ENCODE measurements around the gene PARD3B. TPM values are rescaled to one million over a fixed set of nuclear protein-coding genes. Genes with fewer than 3 reads are reported as not detected.

The PARD3B gene
- polyA plus RNA-seq, 3 donors = 36.3 to 41.4 (median 37.7) TPM

- no peak for DNase-seq (ENCODE audit: low read depth in 3 of 3, low spot score in 2 of 3)
These were observed 965.9 kb downstream of the PARD3B start for GRCh38 chr2:205511221-205511620.

- no peak for DNase-seq (ENCODE audit: low read depth in 3 of 3, low spot score in 2 of 3)
These were observed 966.4 kb downstream of the PARD3B start for GRCh38 chr2:205511641-205512040.

DNA sequence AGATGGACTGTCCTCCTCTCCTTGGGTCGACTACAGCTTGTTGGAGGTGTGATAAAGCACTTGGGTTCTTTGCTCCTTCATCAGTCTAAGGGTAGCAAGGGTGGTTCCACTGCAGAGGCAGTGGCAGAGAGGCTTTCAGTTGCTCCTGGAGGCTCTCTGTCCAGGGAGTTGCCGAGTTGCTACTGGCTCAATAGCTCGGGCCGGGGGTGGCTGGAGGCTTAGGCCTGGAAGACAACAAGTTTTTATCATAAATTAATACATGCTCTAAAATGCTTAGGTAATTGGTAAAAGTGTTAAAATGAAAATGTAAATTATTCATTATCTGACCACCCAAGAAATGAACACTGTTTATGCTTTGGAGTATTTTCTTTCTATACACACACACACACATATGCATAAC is 975.0 kb downstream of the PARD3B start:
- no peak for DNase-seq (ENCODE audit: low read depth in 3 of 3, low spot score in 2 of 3)

GRCh38 chr2:205524656-205525055 is 979.4 kb downstream of the PARD3B start:
- no peak for DNase-seq (ENCODE audit: low read depth in 3 of 3, low spot score in 2 of 3)

DNA sequence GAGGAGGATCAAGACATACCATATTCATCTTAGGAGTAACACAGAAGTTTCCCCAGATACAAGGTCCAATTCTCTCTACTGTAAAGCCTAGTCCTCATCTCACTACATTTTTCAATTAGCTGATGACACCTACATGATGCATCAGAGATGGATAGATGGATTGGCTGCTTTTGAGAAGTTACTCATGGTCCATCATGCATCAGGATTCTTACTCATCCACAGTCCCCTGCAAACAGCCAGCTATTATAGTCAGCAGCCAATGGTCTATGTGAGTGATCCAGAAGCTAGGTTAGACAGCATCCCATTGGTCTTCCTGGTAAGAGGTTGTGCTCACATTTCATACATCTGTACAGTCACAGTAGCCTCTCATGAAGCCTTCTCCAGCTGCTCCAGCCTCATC is 982.5 kb downstream of the PARD3B start:
- no peak for DNase-seq (ENCODE audit: low read depth in 3 of 3, low spot score in 2 of 3)

DNA sequence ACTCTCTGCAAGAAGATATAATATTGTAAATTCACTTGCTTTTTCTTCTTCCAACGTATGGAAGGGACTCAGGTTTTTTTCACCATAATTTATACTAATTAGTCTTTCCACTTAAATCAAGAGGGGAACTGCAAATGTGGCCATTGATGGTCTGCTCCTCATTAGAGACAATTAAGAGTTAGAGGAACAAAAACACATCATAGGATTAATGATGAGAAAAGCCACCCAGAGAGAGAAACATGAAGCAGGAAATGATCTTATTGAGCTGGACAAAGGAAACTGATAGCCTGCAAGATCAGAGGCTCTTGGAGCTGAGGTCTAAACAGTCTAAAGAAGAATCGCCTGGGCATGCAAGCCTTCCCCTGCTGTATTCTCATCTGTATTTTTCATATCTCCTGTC is 985.8 kb downstream of the PARD3B start:
- no peak for DNase-seq (ENCODE audit: low read depth in 3 of 3, low spot score in 2 of 3)

- no peak for DNase-seq (ENCODE audit: low read depth in 3 of 3, low spot score in 2 of 3)
These were observed 986.3 kb downstream of the PARD3B start for GRCh38 chr2:205531489-205532148.

- no peak for DNase-seq (ENCODE audit: low read depth in 3 of 3, low spot score in 2 of 3)
These were observed 989.7 kb downstream of the PARD3B start for GRCh38 chr2:205535001-205535400.

- no peak for DNase-seq (ENCODE audit: low read depth in 3 of 3, low spot score in 2 of 3)
These were observed 994.3 kb downstream of the PARD3B start for GRCh38 chr2:205539603-205540002.

DNA sequence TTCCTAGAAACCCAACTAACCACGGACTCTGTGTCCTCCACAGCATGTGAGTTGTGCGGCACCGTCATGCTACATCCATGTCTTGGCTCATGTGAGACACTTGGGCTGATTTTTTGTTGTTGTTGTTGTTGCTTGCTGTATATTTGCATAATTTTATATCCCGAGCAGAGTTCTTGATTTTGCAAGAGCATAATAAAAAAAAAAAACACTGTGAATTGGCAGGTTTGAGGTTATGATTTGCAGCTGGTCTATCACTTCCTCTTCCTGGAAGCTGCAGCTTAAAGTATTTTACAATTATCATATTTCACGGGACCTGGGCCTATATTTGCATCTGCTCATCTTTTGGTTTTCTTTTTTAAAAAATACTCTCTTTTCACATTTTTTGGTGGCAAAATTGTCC is 994.8 kb downstream of the PARD3B start:
- DNase-seq (ENCODE audit: low read depth in 3 of 3, low spot score in 2 of 3) = no peak

GRCh38 chr2:205543262-205543843 is 998.1 kb downstream of the PARD3B start:
- no peak for DNase-seq (ENCODE audit: low read depth in 3 of 3, low spot score in 2 of 3)

DNA sequence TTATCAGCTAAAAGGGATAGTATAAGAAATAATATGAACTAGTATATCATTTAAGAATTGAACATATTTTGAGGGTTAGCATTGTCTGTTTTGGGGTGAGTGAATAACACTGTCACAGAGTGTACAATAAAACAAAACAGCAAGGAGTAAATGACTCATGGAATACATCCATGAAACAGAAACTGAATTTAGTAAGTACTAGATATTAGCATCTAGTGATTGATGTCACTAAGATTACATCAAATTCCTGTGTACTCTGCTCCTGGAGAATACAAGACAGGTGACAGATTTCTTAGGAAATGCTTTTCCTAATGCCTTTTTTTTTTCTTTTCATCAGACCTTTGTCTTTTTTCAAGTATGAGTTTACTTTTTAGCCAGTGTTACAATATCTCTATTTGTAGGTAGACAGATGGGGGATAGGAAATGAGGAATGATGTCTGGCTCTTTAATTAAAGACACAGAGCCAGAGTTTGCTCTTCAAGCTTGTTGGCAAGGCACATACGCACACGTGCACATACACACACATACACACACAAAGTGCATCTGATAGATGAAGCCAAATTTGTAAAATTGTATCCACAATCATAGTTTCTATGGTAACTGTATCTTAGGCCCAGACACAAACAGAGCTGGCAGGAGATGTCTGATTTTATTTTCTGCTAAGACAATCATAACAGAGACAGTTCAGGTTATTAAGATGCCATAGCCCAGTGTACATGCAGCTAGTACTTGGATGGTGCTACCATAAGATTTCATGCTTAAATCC is 998.8 kb downstream of the PARD3B start:
- no peak for DNase-seq (ENCODE audit: low read depth in 3 of 3, low spot score in 2 of 3)

DNA sequence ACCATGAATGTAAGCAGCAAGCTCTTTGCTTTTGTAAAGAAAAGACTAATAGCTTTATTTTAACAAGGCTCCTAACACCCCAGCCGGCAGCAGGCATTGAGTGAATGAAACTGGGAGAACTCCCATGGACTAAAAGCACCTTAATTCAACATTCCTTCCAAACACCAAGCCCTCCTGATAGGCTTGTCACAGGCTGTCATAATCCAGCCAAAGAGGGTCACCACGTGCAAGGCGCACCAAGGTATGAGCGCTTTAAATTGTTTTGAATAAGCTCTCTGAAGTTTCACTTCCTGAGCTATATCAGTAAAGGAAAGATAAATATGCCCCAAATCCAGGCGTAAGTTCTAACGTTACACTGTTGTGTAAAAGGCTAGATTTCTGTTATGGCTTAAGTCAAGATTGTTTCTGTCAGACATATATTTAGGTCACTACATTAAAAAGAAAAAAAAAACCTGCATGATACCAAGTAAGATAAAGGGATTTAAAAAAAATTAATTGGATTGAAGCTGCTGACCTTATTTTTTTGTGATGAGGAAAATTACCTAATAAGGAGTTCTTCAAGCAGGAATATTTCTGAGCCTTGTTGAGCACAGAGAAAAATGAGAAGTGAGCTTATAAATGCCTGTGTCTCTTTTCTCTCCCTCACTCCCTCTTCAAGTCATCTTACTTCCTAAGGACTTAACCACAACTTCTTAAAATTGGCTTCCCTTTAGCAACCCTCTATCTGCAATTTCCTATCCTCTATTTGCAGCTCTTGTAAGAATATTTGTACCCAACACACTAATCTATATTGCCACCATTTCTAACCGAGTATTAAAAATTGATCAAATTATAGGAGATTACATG is 1000.9 kb downstream of the PARD3B start:
- no peak for DNase-seq (ENCODE audit: low read depth in 3 of 3, low spot score in 2 of 3)

DNA sequence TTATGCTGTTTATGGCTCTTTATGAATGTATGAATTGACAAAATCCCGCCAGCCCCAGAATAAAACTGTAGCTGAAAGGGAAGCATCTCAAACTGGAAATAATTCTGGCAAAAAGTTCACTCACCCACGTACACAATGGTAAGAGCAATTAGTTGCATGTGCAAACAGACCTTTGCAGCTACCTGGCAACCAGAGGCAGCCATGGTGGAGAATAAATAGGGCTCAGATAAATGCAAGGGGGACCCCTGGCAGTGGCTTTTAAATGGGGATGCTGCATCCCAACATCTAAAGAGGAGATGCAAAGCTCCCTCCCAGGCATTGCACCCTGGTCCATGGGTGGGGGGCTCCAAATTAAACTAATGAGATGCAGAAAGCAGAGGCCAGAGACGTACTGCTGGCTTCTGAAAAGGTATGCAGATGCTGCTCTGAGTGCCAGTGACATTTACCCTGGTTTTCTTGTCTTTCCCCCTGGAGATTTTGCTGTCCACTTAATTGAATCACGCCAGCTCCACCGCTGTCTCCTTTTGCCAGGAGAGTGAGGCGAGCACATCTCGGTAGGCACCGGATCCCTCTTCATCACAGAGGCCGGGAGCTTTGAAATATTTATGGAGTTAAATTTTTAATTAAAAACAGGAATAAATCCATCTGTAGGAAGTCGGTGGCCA is 1010.4 kb downstream of the PARD3B start:
- DNase-seq (ENCODE audit: low read depth in 3 of 3, low spot score in 2 of 3) = no peak

GRCh38 chr2:205556357-205556756 is 1011.1 kb downstream of the PARD3B start:
- no peak for DNase-seq (ENCODE audit: low read depth in 3 of 3, low spot score in 2 of 3)

- no peak for DNase-seq (ENCODE audit: low read depth in 3 of 3, low spot score in 2 of 3)
These were observed 1011.7 kb downstream of the PARD3B start for GRCh38 chr2:205556841-205557539.

DNA sequence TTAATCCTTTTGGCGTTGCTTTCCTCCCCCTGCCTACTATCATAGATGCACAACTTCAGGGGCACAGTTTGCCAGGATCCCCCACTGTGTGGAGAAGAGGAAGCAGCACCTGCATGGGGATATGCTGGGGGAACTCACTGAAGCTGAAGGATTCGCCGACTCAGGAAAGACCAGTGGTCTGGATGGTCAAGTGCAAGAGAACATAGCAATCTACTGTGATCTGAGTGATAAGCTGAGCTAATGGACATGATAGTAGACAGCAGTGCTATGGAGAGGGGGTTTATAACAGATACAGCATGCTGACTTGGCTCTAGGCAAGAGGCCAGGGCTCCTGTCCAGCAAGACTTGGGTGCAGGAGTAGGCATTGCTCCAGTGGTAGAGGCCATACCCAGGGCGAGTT is 1012.6 kb downstream of the PARD3B start:
- no peak for DNase-seq (ENCODE audit: low read depth in 3 of 3, low spot score in 2 of 3)

DNA sequence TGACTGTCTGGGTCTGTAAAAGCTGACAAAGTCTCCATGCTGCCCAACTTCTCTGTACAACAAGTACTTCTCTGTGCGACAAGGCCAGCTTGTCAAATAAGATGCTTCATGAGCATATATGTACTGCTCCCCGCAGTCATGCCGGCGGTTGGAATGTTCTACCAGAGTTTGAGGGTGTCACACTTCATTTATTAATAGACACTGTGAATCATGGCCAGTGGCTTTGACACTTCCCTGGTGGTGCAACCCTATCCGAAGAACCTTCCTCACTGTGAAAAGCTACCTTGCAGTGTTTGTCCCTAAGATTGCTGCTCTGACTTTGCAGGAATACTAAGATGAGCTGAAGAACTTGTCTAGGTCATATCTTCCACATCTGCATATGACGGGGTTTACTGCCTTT is 1016.2 kb downstream of the PARD3B start:
- DNase-seq (ENCODE audit: low read depth in 3 of 3, low spot score in 2 of 3) = no peak

DNA sequence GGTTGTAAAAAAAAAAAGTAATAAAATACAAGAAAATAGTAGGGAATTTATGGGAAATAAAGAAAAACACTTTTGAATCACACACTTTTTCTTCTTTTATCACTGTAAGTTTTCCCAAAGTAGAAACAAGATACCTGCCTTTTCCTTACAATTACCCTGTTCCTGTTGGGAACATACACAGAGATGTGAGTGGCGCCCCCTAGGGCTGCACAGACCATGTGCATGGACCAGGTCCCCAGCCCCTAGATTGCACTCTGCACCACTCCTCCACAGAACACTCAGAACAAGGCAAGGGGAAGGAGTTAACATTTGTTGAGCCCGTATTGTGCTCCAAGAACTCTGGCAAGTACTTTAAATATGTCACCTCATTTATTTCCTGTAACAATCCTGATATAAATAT is 1018.4 kb downstream of the PARD3B start:
- DNase-seq (ENCODE audit: low read depth in 3 of 3, low spot score in 2 of 3) = no peak
